GM12891 (cell line): ENCODE results near the gene CKS1B.

Source experiments
- POLR2A ChIP-seq: IDR thresholded peaks from 2 replicates; pipeline ENCODE4 v1.6.1; 2011; ENCODE audit warnings: low read depth, low read length, control low read depth
- POLR2AphosphoS5 ChIP-seq: IDR thresholded peaks from 2 replicates; pipeline ENCODE4 v1.6.1; 2011; ENCODE audit warnings: low read depth, low read length, control low read depth
- POU2F2 ChIP-seq: IDR thresholded peaks from 2 replicates; pipeline ENCODE4 v1.6.1; 2011; ENCODE audit warnings: low read depth, mild to moderate bottlenecking, control low read depth, low read length, moderate library complexity
- TAF1 ChIP-seq: IDR thresholded peaks from 2 replicates; pipeline ENCODE4 v1.6.1; 2011; ENCODE audit warnings: low read depth, low read length, control low read depth

GRCh38 chr1:154982897-154983648 is 8.6 kb downstream of the CKS1B start, which contains the start of gene FLAD1:
- TF ChIP-seq TAF1 (peak; percentile 67; the same call in 1 of the 2 replicates), POLR2A (peak; percentile 87), POLR2AphosphoS5 (peak; percentile 86), POU2F2 (no peak)
